IPS-NIHi7 (cell line): ENCODE data around the gene SNAP47.

Experiments used
- DNase-seq: peaks from one replicate; pipeline ENCODE4 v3.0.0; 2012; ENCODE audit warnings: mixed read lengths; ENCODE audit errors: extremely low spot score

The SNAP47 gene

GRCh38 chr1:227767401-227768124 lies 32.3 kb downstream of the SNAP47 start:
- DNase-seq = no peak

GRCh38 chr1:227768125-227768439 lies 32.8 kb downstream of the SNAP47 start:
- DNase-seq = no peak

- no peak for DNase-seq
Observed at GRCh38 chr1:227768640-227769039, 33.4 kb downstream of the SNAP47 start.

GRCh38 chr1:227769047-227769935 lies 34.1 kb downstream of the SNAP47 start:
- no peak for DNase-seq

GRCh38 chr1:227769936-227770494 lies 34.8 kb downstream of the SNAP47 start:
- no peak for DNase-seq

GRCh38 chr1:227770812-227771211 lies 35.6 kb downstream of the SNAP47 start:
- no peak for DNase-seq

- DNase-seq = no peak
Observed at GRCh38 chr1:227771326-227771725, 36.1 kb downstream of the SNAP47 start.

- no peak for DNase-seq
Observed at GRCh38 chr1:227771771-227772170, 36.5 kb downstream of the SNAP47 start.

GRCh38 chr1:227773558-227773957 lies 38.3 kb downstream of the SNAP47 start:
- DNase-seq = no peak

- DNase-seq = no peak
Observed at GRCh38 chr1:227774051-227774731, 39.0 kb downstream of the SNAP47 start.

- DNase-seq = no peak
Observed at GRCh38 chr1:227774821-227775661, 39.8 kb downstream of the SNAP47 start.

GRCh38 chr1:227775841-227776240 lies 40.6 kb downstream of the SNAP47 start:
- no peak for DNase-seq

- DNase-seq = no peak
Observed at GRCh38 chr1:227776331-227776771, 41.1 kb downstream of the SNAP47 start.

- no peak for DNase-seq
Observed at GRCh38 chr1:227777156-227777555, 41.9 kb downstream of the SNAP47 start.

GRCh38 chr1:227777646-227778045 lies 42.4 kb downstream of the SNAP47 start:
- DNase-seq = no peak

- DNase-seq = no peak
Observed at GRCh38 chr1:227778401-227778947, 43.2 kb downstream of the SNAP47 start.

GRCh38 chr1:227779021-227779441 lies 43.8 kb downstream of the SNAP47 start:
- no peak for DNase-seq

GRCh38 chr1:227779685-227780084 lies 44.5 kb downstream of the SNAP47 start:
- no peak for DNase-seq

GRCh38 chr1:227780101-227781044 lies 45.1 kb downstream of the SNAP47 start:
- DNase-seq = no peak
